WI38 (cell line): ENCODE data around the gene NLN.

Source experiments
- H3K4me3 ChIP-seq: 2 replicates; pipeline ENCODE4 v1.5.1; 2011; ENCODE audit warnings: low read depth, mild to moderate bottlenecking, control low read depth, low read length
- CTCF ChIP-seq: IDR thresholded peaks from 2 replicates; pipeline ENCODE4 v1.5.1; 2012; ENCODE audit warnings: low read depth, mild to moderate bottlenecking, control low read depth, low read length

NLN gene

GRCh38 chr5:65811004-65811403 is 89.0 kb downstream of the NLN start:
- TF ChIP-seq CTCF = no peak
- no peak overlapping the region for H3K4me3 ChIP-seq

GRCh38 chr5:65811885-65812284 is 89.9 kb downstream of the NLN start:
- TF ChIP-seq CTCF = no peak
- no peak overlapping the region for H3K4me3 ChIP-seq

- no peak overlapping the region for H3K4me3 ChIP-seq
- TF ChIP-seq CTCF = no peak
Observed at GRCh38 chr5:65812648-65813047, 90.6 kb downstream of the NLN start.

GRCh38 chr5:65813174-65813573 is 91.2 kb downstream of the NLN start:
- H3K4me3 ChIP-seq = no peak overlapping the region
- no peak for TF ChIP-seq CTCF

GRCh38 chr5:65815161-65815560 is 93.2 kb downstream of the NLN start:
- no peak for TF ChIP-seq CTCF
- H3K4me3 ChIP-seq = no peak overlapping the region

- TF ChIP-seq CTCF = no peak
- H3K4me3 ChIP-seq = no peak overlapping the region
Observed at GRCh38 chr5:65816729-65817128, 94.7 kb downstream of the NLN start.

GRCh38 chr5:65817931-65818330 is 95.9 kb downstream of the NLN start:
- H3K4me3 ChIP-seq = no peak overlapping the region
- TF ChIP-seq CTCF = no peak
